Vagina (tissue), 2 donors: Measurements from ENCODE around the gene CRYBG1. TPM values are rescaled to one million over a fixed set of nuclear protein-coding genes. Genes with fewer than 3 reads are reported as not detected.

ENCODE experiments used
- DNase-seq, 2 donors: peaks; one replicate each; pipeline ENCODE4 v3.0.0-alpha.2; 2017; ENCODE audit errors: extremely low spot score in 2 of 2
- H3K27ac ChIP-seq: fragments of 200-600 bp; sonication (generic); one replicate; pipeline ENCODE4 v1.5.1; 2019
- H3K27me3 ChIP-seq: fragments of 200-600 bp; sonication (generic); one replicate; pipeline ENCODE4 v1.5.1; 2019
- H3K36me3 ChIP-seq, 2 donors: fragments of 200-600 bp; sonication (generic); one replicate each; pipeline ENCODE4 v1.5.1; 2017 to 2019
- H3K4me1 ChIP-seq: fragments of 200-600 bp; sonication (generic); one replicate; pipeline ENCODE4 v1.5.1; 2019
- H3K4me3 ChIP-seq, 2 donors: fragments of 200-600 bp; sonication (generic); 1 replicate in 1 of 2; 2 replicates in 1 of 2; pipeline ENCODE4 v1.5.1; 2016 to 2019
- H3K9me3 ChIP-seq: fragments of 200-600 bp; sonication (generic); one replicate; pipeline ENCODE4 v1.5.1; 2019
- POLR2A ChIP-seq, 2 donors: fragments of 450-650 bp; IDR thresholded peaks; one replicate each; pipeline ENCODE4 v1.6.1; 2017; ENCODE audit warnings: antibody characterized with exemption in 2 of 2, mild to moderate bottlenecking in 2 of 2, moderate library complexity in 2 of 2
- POLR2AphosphoS5 ChIP-seq, 2 donors: sonication (generic); formaldehyde crosslinking; IDR thresholded peaks; one replicate each; pipeline ENCODE4 v1.9.0; 2017; ENCODE audit warnings: antibody characterized with exemption in 2 of 2, mild to moderate bottlenecking in 2 of 2, low read depth in 1 of 2; ENCODE audit not compliant: insufficient read depth in 1 of 2
- intact Hi-C: fragments of 100-400 bp; cut with DNase I; formaldehyde crosslinking; loops from one replicate; pipeline ENCODE4 v1.15.1; 2023
- total RNA-seq: library from RNA; depleted of rRNA; stranded (reverse); fragments of >200 nt; gene quantifications from one replicate; pipeline ENCODE4 v1.2.3, GENCODE V29; 2016
- TF ChIP-seq, protein P1 (sequence below), 3 experiments: fragments of 450-650 bp in 2 of 3; fragments of 200-600 bp in 1 of 3; sonication (generic) in 1 of 3; IDR thresholded peaks; one replicate each; pipeline ENCODE4 v1.5.1; 2017 to 2019; ENCODE audit warnings: antibody characterized with exemption in 3 of 3, mild to moderate bottlenecking in 2 of 3, moderate library complexity in 2 of 3

Gene CRYBG1
- total RNA-seq, 1 donor from 2014 or later = 46.7 TPM

- H3K4me1 ChIP-seq = no peaks in the 10 kb centered on the region
- H3K9me3 ChIP-seq = no peaks in the 10 kb centered on the region
- H3K36me3 ChIP-seq = no peaks in the 10 kb centered on the region
- no peak overlapping the region for H3K4me3 ChIP-seq
- no peaks in the 10 kb centered on the region for H3K27me3 ChIP-seq
- TF ChIP-seq POLR2AphosphoS5 (IDR thresholded peaks at IDR 0.05; ENCODE audit: insufficient read depth in 1 of 2, low read depth in 1 of 2) (no peak), POLR2A (IDR thresholded peaks at IDR 0.05) (no peak)
- TF ChIP-seq, protein P1, sequence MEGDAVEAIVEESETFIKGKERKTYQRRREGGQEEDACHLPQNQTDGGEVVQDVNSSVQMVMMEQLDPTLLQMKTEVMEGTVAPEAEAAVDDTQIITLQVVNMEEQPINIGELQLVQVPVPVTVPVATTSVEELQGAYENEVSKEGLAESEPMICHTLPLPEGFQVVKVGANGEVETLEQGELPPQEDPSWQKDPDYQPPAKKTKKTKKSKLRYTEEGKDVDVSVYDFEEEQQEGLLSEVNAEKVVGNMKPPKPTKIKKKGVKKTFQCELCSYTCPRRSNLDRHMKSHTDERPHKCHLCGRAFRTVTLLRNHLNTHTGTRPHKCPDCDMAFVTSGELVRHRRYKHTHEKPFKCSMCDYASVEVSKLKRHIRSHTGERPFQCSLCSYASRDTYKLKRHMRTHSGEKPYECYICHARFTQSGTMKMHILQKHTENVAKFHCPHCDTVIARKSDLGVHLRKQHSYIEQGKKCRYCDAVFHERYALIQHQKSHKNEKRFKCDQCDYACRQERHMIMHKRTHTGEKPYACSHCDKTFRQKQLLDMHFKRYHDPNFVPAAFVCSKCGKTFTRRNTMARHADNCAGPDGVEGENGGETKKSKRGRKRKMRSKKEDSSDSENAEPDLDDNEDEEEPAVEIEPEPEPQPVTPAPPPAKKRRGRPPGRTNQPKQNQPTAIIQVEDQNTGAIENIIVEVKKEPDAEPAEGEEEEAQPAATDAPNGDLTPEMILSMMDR (IDR thresholded peaks at IDR 0.05) = no peak
- intact Hi-C loops = no loop called here
- no peak for DNase-seq
- H3K27ac ChIP-seq = no peak overlapping the region
Measured at GRCh38 chr6:106613590-106613989, 253.1 kb downstream of the CRYBG1 start.

DNA sequence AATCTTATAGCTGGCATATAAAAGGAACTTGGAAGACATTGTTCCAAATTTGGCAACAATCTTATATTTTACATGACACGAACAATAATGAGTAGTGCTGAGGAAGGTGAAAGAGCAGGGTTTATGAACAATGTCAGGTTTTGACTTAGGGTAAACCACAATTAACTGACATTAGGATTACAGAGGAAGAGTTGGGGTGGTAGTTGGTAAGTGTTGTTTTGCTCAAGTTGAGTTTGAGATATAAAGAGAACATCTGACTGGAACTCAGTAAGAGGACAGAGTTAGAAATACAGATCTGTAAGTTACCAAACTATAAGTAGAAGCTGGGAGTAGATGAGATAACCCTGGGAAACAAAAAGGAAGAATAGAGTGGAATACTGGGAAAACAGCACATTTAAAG lies 253.6 kb downstream of the CRYBG1 start:
- DNase-seq = no peak
- no peaks in the 10 kb centered on the region for H3K27me3 ChIP-seq
- no peak overlapping the region for H3K27ac ChIP-seq
- no peaks in the 10 kb centered on the region for H3K36me3 ChIP-seq
- no peaks in the 10 kb centered on the region for H3K9me3 ChIP-seq
- no peak for TF ChIP-seq POLR2AphosphoS5 (IDR thresholded peaks at IDR 0.05; ENCODE audit: insufficient read depth in 1 of 2, low read depth in 1 of 2)
- no peak for TF ChIP-seq POLR2A (IDR thresholded peaks at IDR 0.05)
- TF ChIP-seq, protein P1 (IDR thresholded peaks at IDR 0.05) = no peak
- no peaks in the 10 kb centered on the region for H3K4me1 ChIP-seq
- H3K4me3 ChIP-seq = no peak overlapping the region
- intact Hi-C loops = no loop called here

DNA sequence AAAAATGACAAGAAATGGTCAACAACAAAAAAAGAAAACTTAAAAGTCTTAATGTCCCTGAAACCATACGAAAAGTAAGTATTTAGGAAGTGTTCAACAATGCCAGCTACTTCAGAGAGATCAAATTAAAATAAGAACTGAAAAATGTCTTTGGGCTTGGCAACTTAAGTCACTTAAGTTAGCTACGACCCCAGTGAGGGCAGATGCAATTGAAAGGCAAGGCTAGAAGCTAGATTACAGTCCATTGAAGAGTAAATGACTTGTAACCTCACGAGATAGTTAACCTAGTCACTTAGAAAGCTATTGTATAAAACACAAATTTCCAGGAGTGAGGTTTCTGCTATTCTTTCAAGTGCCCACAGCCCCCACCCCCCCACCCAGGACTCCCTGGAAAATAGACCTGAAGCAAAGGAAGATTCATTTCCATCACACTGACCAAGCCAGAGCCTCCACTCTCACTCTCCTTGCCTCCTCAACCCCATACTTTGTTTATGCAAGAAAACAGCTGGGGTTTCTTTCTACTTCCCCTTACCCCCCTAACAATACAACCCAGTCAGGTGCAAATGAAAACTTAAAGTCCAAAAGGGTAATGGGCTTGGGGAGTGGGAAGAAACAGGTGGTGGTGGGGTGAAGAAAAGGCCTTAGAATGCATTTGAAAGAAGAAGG lies 254.2 kb downstream of the CRYBG1 start:
- Histone ChIP-seq H3K9me3 (no peaks in the 10 kb centered on the region), H3K27ac (no peak overlapping the region), H3K27me3 (no peaks in the 10 kb centered on the region), H3K4me3 (no peak overlapping the region), H3K4me1 (no peaks in the 10 kb centered on the region), H3K36me3 (no peaks in the 10 kb centered on the region)
- intact Hi-C loops = no loop called here
- TF ChIP-seq POLR2AphosphoS5 (IDR thresholded peaks at IDR 0.05; ENCODE audit: insufficient read depth in 1 of 2, low read depth in 1 of 2) (no peak), POLR2A (IDR thresholded peaks at IDR 0.05) (no peak)
- DNase-seq = no peak

GRCh38 chr6:106617302-106617701 lies 256.8 kb downstream of the CRYBG1 start:
- no peak overlapping the region for H3K4me3 ChIP-seq
- no peaks in the 10 kb centered on the region for H3K27me3 ChIP-seq
- no peak overlapping the region for H3K27ac ChIP-seq
- TF ChIP-seq, protein P1 (IDR thresholded peaks at IDR 0.05) = no peak
- no peak for TF ChIP-seq POLR2AphosphoS5 (IDR thresholded peaks at IDR 0.05; ENCODE audit: insufficient read depth in 1 of 2, low read depth in 1 of 2)
- no peak for TF ChIP-seq POLR2A (IDR thresholded peaks at IDR 0.05)
- no peaks in the 10 kb centered on the region for H3K9me3 ChIP-seq
- intact Hi-C loops = no loop called here
- H3K36me3 ChIP-seq = no peaks in the 10 kb centered on the region
- no peaks in the 10 kb centered on the region for H3K4me1 ChIP-seq
- DNase-seq = no peak

- H3K4me3 ChIP-seq = no peak overlapping the region
- TF ChIP-seq, protein P1 (IDR thresholded peaks at IDR 0.05) = no peak
- TF ChIP-seq POLR2AphosphoS5 (IDR thresholded peaks at IDR 0.05; ENCODE audit: insufficient read depth in 1 of 2, low read depth in 1 of 2) = no peak
- TF ChIP-seq POLR2A (IDR thresholded peaks at IDR 0.05) = no peak
- intact Hi-C loops = no loop called here
- H3K4me1 ChIP-seq = no peaks in the 10 kb centered on the region
- H3K36me3 ChIP-seq = no peaks in the 10 kb centered on the region
- H3K27me3 ChIP-seq = no peaks in the 10 kb centered on the region
- H3K27ac ChIP-seq = no peak overlapping the region
- no peaks in the 10 kb centered on the region for H3K9me3 ChIP-seq
- DNase-seq = no peak
Measured at GRCh38 chr6:106617857-106618256, 257.3 kb downstream of the CRYBG1 start.
